PC-9 (cell line): ENCODE results near the gene PFKP. TPM values are rescaled to one million over a fixed set of nuclear protein-coding genes. Genes with fewer than 3 reads are reported as not detected.
A peak's percentile ranks its signal among the peaks of the same experiment; 100 is the strongest.

Experiments
- BruUV-seq: library from RNA; stranded (reverse); fragments of 400-500 nt; replicated peaks from 2 replicates; lab custom pipeline; 2021; lab: Mats Ljungman, UMichigan
- CTCF ChIA-PET: fragments of 300-600 bp; sonication (Branson Sonifier 250); formaldehyde crosslinking; loops from one replicate; lab custom pipeline; 2022; ENCODE audit warnings: antibody characterized with exemption; lab: Charles Lee
- POLR2A ChIA-PET: fragments of 300-600 bp; sonication (Branson Sonifier 250); formaldehyde crosslinking; loops from one replicate; lab custom pipeline; 2022; ENCODE audit warnings: antibody characterized with exemption; ENCODE audit not compliant: unreplicated experiment; lab: Charles Lee
- DNase-seq, 2 experiments: peaks; one replicate each; pipeline versions ENCODE4 v3.0.0 to v3.0.0-alpha.2; 2015 to 2022; ENCODE audit warnings: mixed read lengths in 1 of 2
- H2AFZ ChIP-seq: fragments of 200-600 bp; sonication (generic); 2 replicates; pipeline ENCODE4 v1.8.1; 2017; ENCODE audit warnings: antibody characterized with exemption
- H3F3A ChIP-seq: fragments of 200-600 bp; sonication (generic); 2 replicates; pipeline ENCODE4 v1.8.1; 2017; ENCODE audit warnings: antibody characterized with exemption, mild to moderate bottlenecking, low read depth; ENCODE audit not compliant: insufficient read depth
- H3K27ac ChIP-seq: fragments of 200-600 bp; sonication (generic); 2 replicates; pipeline ENCODE4 v1.6.1; 2016; ENCODE audit warnings: mixed run types
- H3K27me3 ChIP-seq: fragments of 200-600 bp; sonication (generic); 2 replicates; pipeline ENCODE4 v1.6.1; 2016; ENCODE audit warnings: low read depth, mixed run types; ENCODE audit not compliant: insufficient read depth
- H3K36me3 ChIP-seq: fragments of 200-600 bp; sonication (generic); 2 replicates; pipeline ENCODE4 v1.6.1; 2016; ENCODE audit warnings: low read depth, mixed run types
- H3K4me1 ChIP-seq: fragments of 200-600 bp; sonication (generic); replicated peaks from 2 replicates; pipeline ENCODE4 v1.6.1; 2016; ENCODE audit warnings: mixed run types; ENCODE audit not compliant: insufficient read depth
- H3K4me2 ChIP-seq: fragments of 200-600 bp; sonication (generic); 2 replicates; pipeline ENCODE4 v1.6.1; 2017; ENCODE audit warnings: mixed run types
- H3K4me3 ChIP-seq: fragments of 200-600 bp; sonication (generic); 2 replicates; pipeline ENCODE4 v1.6.1; 2016; ENCODE audit warnings: mixed run types
- H3K79me2 ChIP-seq: fragments of 200-600 bp; sonication (generic); 2 replicates; pipeline ENCODE4 v1.6.1; 2017; ENCODE audit warnings: low read depth, mixed run types
- H3K9me2 ChIP-seq: fragments of 200-600 bp; sonication (generic); 2 replicates; pipeline ENCODE4 v1.8.1; 2017; ENCODE audit warnings: mild to moderate bottlenecking; ENCODE audit not compliant: insufficient read depth
- H3K9me3 ChIP-seq: fragments of 200-600 bp; sonication (generic); 2 replicates; pipeline ENCODE4 v1.8.1; 2016; ENCODE audit warnings: low read depth; ENCODE audit not compliant: insufficient read depth
- H4K20me1 ChIP-seq: fragments of 200-600 bp; sonication (generic); 2 replicates; pipeline ENCODE4 v1.8.1; 2017; ENCODE audit not compliant: insufficient read depth
- CTCF ChIP-seq: fragments of 200-600 bp; sonication (generic); conservative IDR thresholded peaks from 2 replicates; pipeline ENCODE4 v1.6.1; 2017; ENCODE audit warnings: mixed run types, antibody characterized with exemption, mild to moderate bottlenecking, moderate library complexity
- EZH2 ChIP-seq: fragments of 200-600 bp; sonication (generic); IDR thresholded peaks from 2 replicates; pipeline ENCODE4 v1.8.0; 2017; ENCODE audit warnings: antibody characterized with exemption, low read depth
- intact Hi-C: fragments of 100-400 bp; cut with micrococcal nuclease; formaldehyde crosslinking; loops from one replicate; pipeline ENCODE4 v1.10.0; 2022; ENCODE audit not compliant: unreplicated experiment
- total RNA-seq: library from RNA; stranded (reverse); gene quantifications from 2 replicates; pipeline ENCODE4 v1.2.3, GENCODE V29; 2021

Gene PFKP
- total RNA-seq, 1 experiment from 2014 or later = 234 TPM

DNA sequence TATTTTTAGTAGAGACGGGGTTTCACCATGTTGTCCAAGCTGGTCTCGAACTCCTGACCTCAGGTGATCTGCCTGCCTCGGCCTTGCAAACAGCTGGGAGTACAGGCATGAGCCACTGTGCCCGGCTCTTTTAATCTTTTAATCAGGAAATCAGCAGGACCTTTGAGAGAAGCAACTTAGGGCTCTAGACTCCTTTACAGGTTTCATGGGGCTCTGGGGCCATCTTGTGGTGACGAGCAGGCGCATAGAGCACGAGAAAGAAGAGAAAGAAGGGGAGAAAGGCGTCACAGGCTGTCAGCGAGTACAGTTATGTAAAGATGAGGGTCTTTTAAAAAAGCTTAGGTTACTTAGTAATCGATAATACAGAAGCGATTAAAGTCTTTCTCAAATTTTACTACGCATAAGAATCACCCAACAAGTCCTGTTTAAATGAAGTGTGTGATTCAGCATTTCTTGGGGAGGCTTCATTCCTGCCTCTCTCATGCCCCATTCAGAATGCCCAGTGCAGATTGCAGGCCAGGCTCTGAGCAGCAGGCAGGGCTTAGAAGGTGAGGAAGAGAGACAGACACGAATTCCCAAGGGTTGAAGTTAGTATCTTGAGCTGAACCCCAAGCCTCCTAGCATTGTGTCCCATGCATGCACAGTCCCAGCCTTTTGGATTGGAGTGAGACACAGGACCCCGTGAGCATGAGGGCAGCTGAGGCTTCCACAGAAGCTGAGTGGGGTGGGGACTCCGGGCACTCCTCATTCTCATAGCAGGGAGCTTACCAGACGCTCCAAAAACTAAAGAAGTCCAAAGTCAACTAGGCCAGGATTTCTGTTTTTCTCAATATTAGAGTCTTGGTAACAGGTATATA lies 23.6 kb upstream of the PFKP start:
- Histone ChIP-seq H3K79me2 (no peaks in the 10 kb centered on the region), H4K20me1 (no peaks in the 10 kb centered on the region), H3F3A (peaks cover 24% of the 10 kb centered on the region), H3K27ac (no peak overlapping the region), H3K36me3 (no peaks in the 10 kb centered on the region), H3K9me3 (no peaks in the 10 kb centered on the region), H2AFZ (no peak overlapping the region), H3K27me3 (no peaks in the 10 kb centered on the region), H3K9me2 (no peaks in the 10 kb centered on the region), H3K4me1 (peaks cover 36% of the 10 kb centered on the region), H3K4me3 (no peak overlapping the region), H3K4me2 (0 out of 2 replicates have a peak overlapping the region, but pooled peaks have one; percentile 27)
- no TSS peak for BruUV-seq
- ChIA-PET POLR2A (interaction anchor here (0.6 kb wide), 1 partner anchor 48 kb away, joined by 4 read pairs; no protein-coding TSS in a partner anchor), CTCF (interaction anchor here (0.7 kb wide), 1 partner anchor 58 kb away, joined by 3 read pairs; no protein-coding TSS in a partner anchor)
- TF ChIP-seq CTCF (peak; percentile 76), EZH2 (no peak)
- intact Hi-C loops = loop anchor here (1.0 to 10.0 kb wide), 4 partner anchors 52 to 1929 kb away; no protein-coding TSS in a partner anchor
- peak; percentile 50 to 69 for DNase-seq

GRCh38 chr10:3045471-3046209 lies 21.7 kb upstream of the PFKP start:
- H3K27ac ChIP-seq = peak overlapping the region; percentile 95
- intact Hi-C loops = loop anchor here (1.0 to 10.0 kb wide), 5 partner anchors 21 to 1931 kb away; partner anchors contain the start of genes PFKP and PITRM1
- DNase-seq = peak; percentile 86 to 96
- CTCF ChIA-PET = interaction anchor here (1.0 kb wide), 1 partner anchor 19 kb away, joined by 7 read pairs; no protein-coding TSS in a partner anchor
- no peaks in the 10 kb centered on the region for H3K9me3 ChIP-seq
- no peak for TF ChIP-seq EZH2
- no peak; the same call in 1 of the 2 replicates for TF ChIP-seq CTCF
- peaks cover 36% of the 10 kb centered on the region for H3K4me1 ChIP-seq
- H2AFZ ChIP-seq = peak overlapping the region; percentile 63
- H4K20me1 ChIP-seq = no peaks in the 10 kb centered on the region
- H3K9me2 ChIP-seq = no peaks in the 10 kb centered on the region
- peak overlapping the region; percentile 64 for H3K4me2 ChIP-seq
- H3K79me2 ChIP-seq = no peaks in the 10 kb centered on the region
- POLR2A ChIA-PET = interaction anchor here (0.6 to 0.9 kb wide), 8 partner anchors 26 to 1299 kb away, joined by 3 to 8 read pairs (median 3); partner anchors contain the start of gene PITRM1
- no peaks in the 10 kb centered on the region for H3K36me3 ChIP-seq
- BruUV-seq = no TSS peak
- H3K4me3 ChIP-seq = peak overlapping the region; percentile 8; the same call in 1 of the 2 replicates
- no peaks in the 10 kb centered on the region for H3K27me3 ChIP-seq
- H3F3A ChIP-seq = peaks cover 24% of the 10 kb centered on the region
